Neural progenitor cell (in vitro differentiated cells): ENCODE measurements around the gene EPB41L3.

ENCODE experiments used
- CTCF ChIP-seq: fragments of 200-600 bp; sonication (generic); IDR thresholded peaks from 2 replicates; pipeline ENCODE4 v1.5.1; 2017; ENCODE audit warnings: antibody characterized with exemption, mild to moderate bottlenecking
- EZH2 ChIP-seq: fragments of 200-600 bp; sonication (generic); IDR thresholded peaks from 2 replicates; pipeline ENCODE4 v1.6.1; 2017; ENCODE audit warnings: antibody characterized with exemption, mild to moderate bottlenecking, moderate library complexity
- EZH2phosphoT487 ChIP-seq: fragments of 200-600 bp; sonication (generic); IDR thresholded peaks from 2 replicates; pipeline ENCODE4 v1.6.1; 2017; ENCODE audit warnings: antibody characterized with exemption

- TF ChIP-seq CTCF (no peak), EZH2phosphoT487 (no peak), EZH2 (no peak)
Observed at GRCh38 chr18:5461041-5461440, 82.8 kb downstream of the EPB41L3 start.
